Right lobe of liver (tissue), 6 donors: ENCODE results near the gene DUSP22. TPM values are rescaled to one million over a fixed set of nuclear protein-coding genes. Genes with fewer than 3 reads are reported as not detected.
"Not testable (repeated sequence)": the region's sequence is repeated elsewhere in the genome, so short reads cannot be mapped to it uniquely, and the experiment has no call there.

Experiments
- ATAC-seq, 4 donors: fragments of 200-7000 bp; cut with Tn5 transposase; one replicate each; pipeline ENCODE4 v1.9.1; 2020; ENCODE audit warnings: mild to moderate bottlenecking in 4 of 4, moderate library complexity in 4 of 4
- DNase-seq, 3 donors: peaks; one replicate each; pipeline ENCODE4 v3.0.0-alpha.2; 2020
- H3K27ac ChIP-seq, 3 donors: fragments of 200-600 bp; one replicate each; pipeline ENCODE4 v1.8.0; 2022
- H3K27me3 ChIP-seq, 2 donors: fragments of 200-600 bp; one replicate each; pipeline ENCODE4 v1.8.0; 2022
- H3K36me3 ChIP-seq, 4 donors: fragments of 200-600 bp; sonication (generic) in 1 of 4; one replicate each; pipeline versions ENCODE4 v1.5.1 to v1.8.0; 2017 to 2022; ENCODE audit warnings: control low read depth in 1 of 4
- H3K4me1 ChIP-seq, 4 donors: fragments of 200-600 bp; sonication (generic) in 1 of 4; one replicate each; pipeline versions ENCODE4 v1.5.1 to v1.8.0; 2017 to 2022; ENCODE audit warnings: control low read depth in 1 of 4
- H3K4me3 ChIP-seq, 3 donors: fragments of 200-600 bp; one replicate each; pipeline ENCODE4 v1.8.0; 2022
- H3K9me3 ChIP-seq, 4 donors: fragments of 200-600 bp; sonication (generic) in 1 of 4; one replicate each; pipeline versions ENCODE4 v1.5.1 to v1.8.0; 2017 to 2022; ENCODE audit warnings: control low read depth in 1 of 4
- CTCF ChIP-seq, 4 donors: fragments of 200-600 bp in 3 of 4; fragments of 450-650 bp in 1 of 4; IDR thresholded peaks; one replicate each; pipeline versions ENCODE4 v1.5.1 to v1.8.0; 2016 to 2022; ENCODE audit warnings: antibody characterized with exemption in 4 of 4, mild to moderate bottlenecking in 2 of 4
- POLR2A ChIP-seq: fragments of 450-650 bp; IDR thresholded peaks from one replicate; pipeline ENCODE4 v1.6.1; 2017; ENCODE audit warnings: antibody characterized with exemption, mild to moderate bottlenecking
- WGBS: methylation state at CpG from one replicate; pipeline ENCODE4 v1.1.6; 2018; ENCODE audit warnings: low coverage, low lambda C conversion rate; ENCODE audit not compliant: insufficient coverage; ENCODE audit errors: missing lambda C conversion rate; 5-methylcytosine and 5-hydroxymethylcytosine counted together
- intact Hi-C, 2 donors: fragments of 100-400 bp; cut with DNase I; formaldehyde crosslinking; loops; one replicate each; pipeline versions ENCODE4 v1.11.2 to v1.14.1; 2022
- total RNA-seq, 6 experiments: library from RNA; depleted of rRNA in 2 of 6; stranded (reverse); fragments of >200 nt in 2 of 6; fragmentation: NEBNext Ultra II Directional in 3 of 6; extraction: Animal tissue kit (Norgen Biotek cat#: 25700) in 3 of 6; gene quantifications; one replicate each; pipeline versions ENCODE4 v1.1.0 to v1.2.4, GENCODE V29; 2016 to 2023
- donor health status: DM: no; HTN: yes; CAD: no.
- donor health status: DM: no; HTN: no; CAD: no.
- donor health status: DM: no; HTN: no; CAD: no.
- donor health status: DM: no; HTN: yes; CAD: no.
- donor health status: DM: no; HTN: yes; CAD: no.

The DUSP22 gene
- total RNA-seq, 6 experiments from 2014 or later = 20.6 to 24.8 (median 21.3) TPM

DNA sequence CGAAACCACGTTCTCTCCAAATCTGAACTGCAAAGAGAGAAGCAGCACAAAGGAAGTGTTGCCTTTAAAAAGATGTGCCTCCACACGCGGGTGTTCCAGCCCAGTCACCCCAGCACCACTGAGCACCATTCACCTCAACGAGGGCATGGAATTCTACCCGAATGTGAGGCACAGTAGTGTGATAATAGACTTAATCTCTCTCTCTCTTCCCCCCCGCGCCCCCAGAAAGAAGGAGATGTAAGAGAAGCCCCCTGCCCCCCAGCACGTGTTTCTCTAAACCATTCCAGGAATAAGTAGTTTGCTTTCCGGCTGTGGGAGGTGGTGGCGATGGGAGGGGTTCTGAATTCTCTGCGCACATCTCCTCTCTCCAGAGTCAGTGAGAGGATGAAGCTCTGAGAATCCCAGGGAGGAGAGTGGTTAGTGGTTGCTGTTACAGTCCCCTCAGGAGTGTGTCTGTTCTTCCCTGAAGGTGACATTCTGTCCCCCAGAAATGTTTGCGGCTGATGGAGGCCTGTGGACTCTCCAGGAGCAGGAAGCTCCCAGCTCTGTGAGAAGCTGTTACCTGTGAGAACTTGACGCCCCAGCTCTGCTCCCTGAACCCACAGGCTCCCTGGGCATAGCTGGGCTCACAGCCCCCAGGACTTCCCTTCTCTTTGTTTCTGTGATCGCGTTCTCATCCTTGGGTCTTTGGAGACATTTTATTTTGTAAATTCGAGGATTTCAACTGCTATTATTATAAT lies 75.8 kb downstream of the DUSP22 start:
- Histone ChIP-seq H3K4me3 (no peak overlapping the region), H3K36me3 (no peaks in the 10 kb centered on the region), H3K9me3 (no peaks in the 10 kb centered on the region), H3K4me1 (no peaks in the 10 kb centered on the region), H3K27ac (no peak overlapping the region), H3K27me3 (peaks cover 0 to 3% of the 10 kb centered on the region in 2 donors)
- WGBS = 57% methylated on average over 16 of the region's 17 CpGs
- TF ChIP-seq CTCF (IDR thresholded peaks at IDR 0.05) = no peak
- no peak for TF ChIP-seq POLR2A
- no peak for ATAC-seq
- intact Hi-C loops = no loop called here
- DNase-seq = peak in 1 of 3 donors; percentile 37

DNA sequence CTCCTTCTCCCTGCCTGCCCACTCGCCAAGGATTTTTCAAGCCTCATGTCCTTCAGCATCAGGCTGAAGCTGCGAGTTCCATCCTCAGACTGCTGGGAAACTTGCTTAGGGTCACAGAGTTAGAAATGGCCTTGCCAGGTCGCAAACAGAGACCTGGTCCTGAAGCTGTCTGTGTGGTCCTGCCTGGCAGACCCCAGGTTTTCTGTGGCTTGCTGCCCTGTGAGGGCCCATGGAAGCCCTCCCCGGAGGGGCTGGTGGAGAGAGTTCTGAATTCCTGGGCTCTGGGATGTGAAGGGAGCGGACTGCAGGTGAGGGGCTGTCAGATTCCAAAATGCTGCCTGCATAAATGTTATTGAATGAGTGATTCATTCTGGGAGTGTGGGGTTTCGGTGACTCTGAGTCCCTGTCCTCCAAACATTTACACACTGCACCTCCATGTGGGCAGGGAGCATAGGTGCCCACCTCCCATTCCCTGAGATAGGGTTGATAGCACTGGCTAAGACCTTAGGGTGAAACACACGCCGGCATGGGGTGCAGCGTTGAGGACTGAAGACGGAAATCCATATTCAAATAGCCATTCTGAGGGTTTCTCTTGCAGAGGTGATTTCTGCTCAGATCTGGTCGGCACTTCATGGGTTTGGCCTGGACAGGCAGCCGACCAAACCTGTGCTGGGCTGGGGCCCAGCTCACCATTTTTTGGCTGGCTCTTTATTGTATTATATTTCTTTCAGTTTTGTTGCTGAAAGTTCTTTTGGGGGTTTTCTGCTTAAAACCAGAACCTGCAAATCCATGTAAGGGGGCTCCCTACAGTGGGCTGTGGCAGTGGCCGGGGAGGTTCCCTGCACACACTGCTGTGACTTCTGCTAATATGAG lies 77.5 kb downstream of the DUSP22 start:
- no peak for TF ChIP-seq POLR2A
- TF ChIP-seq CTCF (IDR thresholded peaks at IDR 0.05) = no peak
- 68% methylated on average over 10 of the region's 13 CpGs for WGBS
- Histone ChIP-seq H3K27me3 (peaks cover 3 to 6% of the 10 kb centered on the region in 2 donors), H3K4me1 (no peaks in the 10 kb centered on the region), H3K9me3 (no peaks in the 10 kb centered on the region), H3K4me3 (no peak overlapping the region), H3K36me3 (no peaks in the 10 kb centered on the region), H3K27ac (no peak overlapping the region)
- intact Hi-C loops = no loop called here
- peak in 1 of 3 donors; percentile 42 for DNase-seq
- no peak for ATAC-seq

GRCh38 chr6:370555-370954 lies 78.3 kb downstream of the DUSP22 start:
- no peaks in the 10 kb centered on the region for H3K36me3 ChIP-seq
- TF ChIP-seq POLR2A (no peak), CTCF (IDR thresholded peaks at IDR 0.05) (no peak)
- no peak for ATAC-seq
- H3K9me3 ChIP-seq = no peaks in the 10 kb centered on the region
- no peaks in the 10 kb centered on the region for H3K4me1 ChIP-seq
- 48% methylated on average over 6 of the region's 6 CpGs for WGBS
- no peak overlapping the region for H3K27ac ChIP-seq
- H3K27me3 ChIP-seq = peaks cover 3 to 6% of the 10 kb centered on the region in 2 donors
- intact Hi-C loops = no loop called here
- H3K4me3 ChIP-seq = no peak overlapping the region
- DNase-seq = peak in 1 of 3 donors; percentile 41

- H3K4me1 ChIP-seq, H3K4me3 ChIP-seq, H3K9me3 ChIP-seq, intact Hi-C loops, ATAC-seq, H3K27me3 ChIP-seq, H3K36me3 ChIP-seq, H3K27ac ChIP-seq: not testable (repeated sequence)
- peak in 1 of 3 donors; percentile 46 for DNase-seq
- WGBS = 75% methylated on average over 2 of the region's 2 CpGs
Measured at GRCh38 chr6:371851-372250, 79.6 kb downstream of the DUSP22 start.
